IPS-18c (cell line): ENCODE data around the gene ALG1.

Experiments
- H3K4me3 ChIP-seq: 2 replicates; pipeline ENCODE4 v1.7.0; 2013; ENCODE audit warnings: low read depth, mild to moderate bottlenecking, low read length, moderate library complexity; ENCODE audit not compliant: insufficient read depth
- H3K9me3 ChIP-seq: one replicate; pipeline ENCODE4 v1.6.1; 2013; ENCODE audit warnings: mild to moderate bottlenecking, low read length, moderate library complexity; ENCODE audit not compliant: control insufficient read depth, insufficient read depth

ALG1 gene

DNA sequence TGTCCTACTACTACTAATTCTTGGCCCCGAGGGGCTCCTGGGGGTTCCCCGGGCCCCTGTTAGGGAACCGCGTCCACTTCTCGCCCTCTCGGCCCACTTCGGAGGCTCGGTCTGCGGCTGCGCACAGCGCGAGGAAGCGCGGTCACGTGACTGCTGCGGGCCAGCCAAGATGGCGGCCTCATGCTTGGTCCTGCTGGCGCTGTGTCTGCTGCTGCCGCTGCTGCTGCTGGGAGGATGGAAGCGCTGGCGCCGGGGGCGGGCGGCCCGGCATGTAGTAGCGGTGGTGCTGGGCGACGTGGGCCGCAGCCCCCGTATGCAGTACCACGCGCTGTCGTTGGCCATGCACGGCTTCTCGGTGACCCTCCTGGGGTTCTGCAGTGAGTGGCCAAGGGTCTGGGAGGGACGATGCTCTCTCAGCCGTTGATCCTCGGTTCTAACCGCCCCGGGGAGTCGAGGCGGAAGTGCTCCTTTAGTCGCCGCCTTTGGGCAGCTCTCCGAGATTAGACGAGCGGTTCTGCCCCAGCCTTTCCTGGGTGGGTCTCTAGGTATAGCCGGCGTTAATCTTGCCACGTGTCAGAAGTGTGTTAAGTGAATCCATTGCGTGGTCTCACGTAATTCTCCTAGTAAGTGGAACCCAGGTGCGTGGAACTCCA is at the start of gene ALG1:
ALG1 (plus strand) TSS at position 163 of the 653 bp plus-strand sequence; CDS start at position 170, 7 bp downstream.
- Histone ChIP-seq H3K4me3 (peak within 1 kb of the TSS; percentile 95), H3K9me3 (no peaks in the 10 kb centered on the region)

- Histone ChIP-seq H3K9me3 (no peaks in the 10 kb centered on the region), H3K4me3 (no peak overlapping the region)
Observed at GRCh38 chr16:5022521-5022920, 49.1 kb upstream of the ALG1 start.

- Histone ChIP-seq H3K9me3 (no peaks in the 10 kb centered on the region), H3K4me3 (no peak overlapping the region)
Observed at GRCh38 chr16:5024632-5025031, 47.0 kb upstream of the ALG1 start.

- Histone ChIP-seq H3K9me3 (no peaks in the 10 kb centered on the region), H3K4me3 (no peak overlapping the region)
Observed at GRCh38 chr16:5025171-5025632, 46.4 kb upstream of the ALG1 start.

DNA sequence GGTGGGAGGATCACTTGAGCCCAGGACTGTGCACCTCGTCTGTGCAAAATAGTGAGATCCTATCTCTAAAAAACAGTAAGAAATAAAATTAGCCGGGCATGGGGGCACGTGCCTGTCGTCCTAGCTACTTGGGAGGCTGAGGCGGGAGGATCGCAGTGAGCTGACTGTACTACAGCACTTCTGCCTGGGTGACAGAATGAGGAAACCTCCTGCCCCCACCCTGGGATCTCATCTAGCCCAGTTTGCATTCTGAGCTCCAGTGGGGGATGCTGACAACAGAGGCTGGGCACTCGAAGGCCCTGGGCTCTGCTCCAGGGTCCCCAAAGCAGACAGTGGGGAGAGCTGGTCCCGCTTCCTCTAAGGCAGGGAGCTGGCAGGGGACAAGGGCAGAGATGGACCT is 45.0 kb upstream of the ALG1 start:
- Histone ChIP-seq H3K9me3 (no peaks in the 10 kb centered on the region), H3K4me3 (no peak overlapping the region)

- H3K9me3 ChIP-seq, result no peaks in the 10 kb centered on the region
- H3K4me3 ChIP-seq, result no peak overlapping the region
Observed at GRCh38 chr16:5027086-5027485, 44.6 kb upstream of the ALG1 start.

- no peak overlapping the region for H3K4me3 ChIP-seq
Observed at GRCh38 chr16:5027575-5028235, 43.9 kb upstream of the ALG1 start.

GRCh38 chr16:5028950-5029475 is 42.6 kb upstream of the ALG1 start:
- no peak overlapping the region for H3K4me3 ChIP-seq
- H3K9me3 ChIP-seq, result no peaks in the 10 kb centered on the region

More at GRCh38 chr16:5027575-5028235, 43.9 kb upstream of the ALG1 start:
- H3K9me3 ChIP-seq, result no peaks in the 10 kb centered on the region

GRCh38 chr16:5030251-5030870 is 41.3 kb upstream of the ALG1 start:
- H3K9me3 ChIP-seq, result no peaks in the 10 kb centered on the region
- no peak overlapping the region for H3K4me3 ChIP-seq

- Histone ChIP-seq H3K9me3 (no peaks in the 10 kb centered on the region), H3K4me3 (no peak overlapping the region)
Observed at GRCh38 chr16:5031601-5032000, 40.0 kb upstream of the ALG1 start.

DNA sequence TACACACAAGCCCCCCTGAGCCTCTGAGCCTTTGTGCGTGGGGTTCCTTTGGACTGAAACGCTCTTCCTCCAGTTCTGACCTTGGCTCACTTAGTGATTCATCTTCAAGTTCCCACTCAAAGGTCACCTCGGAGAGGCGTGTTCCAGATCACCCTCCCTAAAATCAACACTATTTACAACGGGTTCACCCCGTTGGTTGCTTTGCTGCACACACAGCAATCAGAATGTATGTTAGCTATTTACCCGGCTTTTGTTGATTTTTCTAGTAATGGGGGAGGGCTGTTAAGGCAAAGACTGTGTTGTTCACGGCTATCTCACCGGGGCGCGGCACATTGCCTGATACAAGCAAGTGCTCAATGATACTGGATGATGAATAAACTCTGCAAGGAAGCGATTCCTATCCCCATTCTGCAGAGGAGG is 38.9 kb upstream of the ALG1 start:
- Histone ChIP-seq H3K4me3 (peak overlapping the region; percentile 92), H3K9me3 (no peaks in the 10 kb centered on the region)

DNA sequence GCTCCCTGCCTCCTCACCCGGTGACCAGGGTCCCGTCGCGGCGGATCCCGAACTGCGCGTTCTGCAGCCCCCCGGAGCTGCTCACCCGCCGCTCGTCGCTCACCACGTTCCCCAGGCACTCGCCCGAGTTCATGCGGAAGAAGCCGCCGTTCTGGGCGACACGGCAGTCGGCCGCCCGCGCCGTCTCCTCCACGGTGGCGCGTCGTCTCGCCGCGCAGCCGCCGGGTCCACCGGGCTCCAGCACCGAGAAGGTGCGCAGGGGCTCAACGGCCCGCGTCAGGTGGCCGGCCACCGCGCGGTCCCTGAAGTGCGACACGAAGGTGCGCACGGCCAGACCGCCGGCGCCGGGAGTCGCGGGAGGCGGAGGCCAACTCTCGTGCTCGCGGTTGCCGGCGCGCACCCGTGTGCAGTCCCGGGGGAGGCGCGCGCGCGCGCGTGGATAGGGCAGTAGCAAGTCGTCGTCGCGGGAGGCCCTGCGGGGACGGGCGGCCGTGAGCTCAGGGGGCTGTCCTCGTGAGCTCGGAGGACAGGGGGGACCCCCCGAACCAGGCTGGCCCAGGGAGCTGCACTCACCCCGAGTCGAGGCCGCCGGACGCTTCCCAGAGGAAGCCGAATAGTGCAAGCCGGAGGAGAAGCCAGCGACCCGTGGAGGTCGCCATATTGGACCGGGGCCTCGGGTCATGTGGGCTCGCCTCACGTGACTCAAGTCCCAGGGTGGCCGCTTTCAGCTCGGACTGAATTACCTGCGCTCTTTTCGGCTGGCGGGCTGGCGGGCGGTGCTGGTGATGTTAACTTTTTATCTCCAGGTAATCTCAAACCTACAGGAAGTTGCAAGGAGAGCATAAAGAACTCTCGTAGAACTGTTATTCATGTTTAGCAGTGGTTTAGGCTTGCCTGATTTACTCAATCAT is 38.1 kb upstream of the ALG1 start, which contains the start of gene NAGPA:
NAGPA (minus strand) TSS at position 680 of the 911 bp plus-strand sequence; CDS start at position 659, 21 bp downstream.
- Histone ChIP-seq H3K9me3 (no peaks in the 10 kb centered on the region), H3K4me3 (peak within 1 kb of the TSS; percentile 92)

- no peaks in the 10 kb centered on the region for H3K9me3 ChIP-seq
Observed at GRCh38 chr16:5034167-5034523, 37.5 kb upstream of the ALG1 start.

DNA sequence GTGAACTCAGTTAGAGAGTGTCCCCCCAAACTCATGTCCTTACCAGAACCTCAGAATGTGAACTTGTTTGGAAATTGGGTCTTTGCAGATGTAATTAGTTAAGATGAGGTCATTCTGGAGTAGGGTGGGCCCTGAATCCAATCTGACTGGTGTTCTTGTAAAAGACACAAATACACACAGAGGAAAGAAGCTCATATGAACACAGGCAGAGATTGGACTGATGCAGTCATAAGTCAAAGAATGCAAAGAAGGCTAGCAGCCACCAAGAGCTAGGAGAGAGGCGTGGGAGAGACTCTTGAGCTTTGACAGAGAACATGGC is 35.8 kb upstream of the ALG1 start:
- Histone ChIP-seq H3K9me3 (no peaks in the 10 kb centered on the region), H3K4me3 (no peak overlapping the region)

More at GRCh38 chr16:5034167-5034523, 37.5 kb upstream of the ALG1 start:
- peak overlapping the region; percentile 92 for H3K4me3 ChIP-seq

DNA sequence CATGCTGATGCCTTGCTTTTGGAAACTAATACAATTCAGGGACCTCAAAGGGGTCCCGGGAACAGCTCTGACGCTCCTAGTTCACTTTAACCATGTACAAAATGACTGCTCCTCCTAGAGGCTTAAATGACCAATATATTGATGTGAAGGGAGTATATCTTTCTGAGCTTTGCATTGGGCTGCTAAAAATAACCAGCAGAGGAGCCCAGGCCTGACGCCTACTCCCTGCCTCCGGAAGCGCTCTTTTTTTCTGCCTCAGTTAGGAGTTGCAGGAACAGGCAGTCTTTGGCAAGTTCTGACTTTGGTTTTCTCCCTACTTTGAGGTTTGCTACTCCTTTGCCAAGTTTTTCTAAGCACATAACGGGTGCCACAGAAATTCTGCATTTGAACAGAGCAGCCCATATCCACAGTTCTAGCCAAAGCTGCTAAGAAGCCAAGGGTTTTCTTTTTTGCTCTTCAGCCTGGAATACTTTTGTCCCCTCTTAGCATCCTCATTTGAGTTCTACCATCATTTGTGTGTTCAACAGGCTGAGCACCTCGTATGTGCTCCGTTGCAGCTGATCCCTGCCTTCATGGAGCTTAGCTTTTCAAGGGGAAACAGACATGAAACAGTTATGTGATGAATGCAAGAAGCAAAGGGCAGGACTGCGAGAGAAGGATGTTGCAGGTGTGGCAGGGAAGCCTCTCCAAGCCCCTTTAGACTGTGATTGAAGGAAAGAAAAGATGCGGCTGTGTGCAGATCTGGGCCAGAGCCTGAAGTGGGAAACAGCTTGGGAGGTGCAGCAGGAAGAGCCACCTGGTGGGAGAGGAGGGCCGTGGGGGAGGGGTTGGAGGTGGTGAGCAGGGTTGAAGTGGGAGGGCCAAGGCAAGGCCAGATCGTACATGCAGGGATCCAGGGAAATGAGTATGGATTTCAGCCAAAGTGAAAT is 35.2 kb upstream of the ALG1 start:
- H3K9me3 ChIP-seq, result no peaks in the 10 kb centered on the region
- H3K4me3 ChIP-seq, result no peak overlapping the region; the same call in 1 of the 2 replicates

DNA sequence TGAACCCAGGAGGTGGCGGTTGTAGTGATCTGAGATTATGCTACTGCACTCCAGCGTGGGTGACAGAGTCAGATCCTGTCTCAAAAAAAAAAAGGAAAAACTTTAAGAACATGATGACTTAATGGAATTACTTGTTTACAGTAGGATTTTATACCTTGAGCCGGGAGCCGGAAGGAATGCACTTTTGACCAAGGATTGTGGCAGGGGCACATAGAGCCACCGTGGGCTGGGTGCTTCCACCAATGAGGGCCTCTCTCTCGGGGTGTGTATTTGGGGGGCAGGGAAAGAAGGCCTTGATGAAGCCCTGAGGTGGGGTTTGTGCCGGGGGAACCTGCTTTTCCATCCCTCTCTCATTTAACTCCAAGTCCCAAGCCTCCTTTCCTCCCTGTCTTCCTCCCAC is 31.2 kb upstream of the ALG1 start:
- no peak overlapping the region for H3K4me3 ChIP-seq
- no peaks in the 10 kb centered on the region for H3K9me3 ChIP-seq
